DOHH2 (cell line): ENCODE measurements around the gene MYL11.

ENCODE experiments used
- H3F3A ChIP-seq: fragments of 200-600 bp; sonication (generic), shearing (Covaris generic); 2 replicates; pipeline ENCODE4 v1.6.0; 2016; ENCODE audit warnings: antibody characterized with exemption, mild to moderate bottlenecking; ENCODE audit not compliant: control insufficient read depth, insufficient read depth
- H3K27ac ChIP-seq: fragments of 200-600 bp; sonication (generic); 2 replicates; pipeline ENCODE4 v1.5.1; 2014; ENCODE audit warnings: low read depth, mild to moderate bottlenecking, low read length, moderate library complexity
- H3K27me3 ChIP-seq: fragments of 200-600 bp; sonication (generic); 2 replicates; pipeline ENCODE4 v1.6.1; 2014; ENCODE audit warnings: mild to moderate bottlenecking, low read length, mixed read lengths; ENCODE audit not compliant: control insufficient read depth
- H3K36me3 ChIP-seq: fragments of 200-600 bp; sonication (generic); 2 replicates; pipeline ENCODE4 v1.6.1; 2014; ENCODE audit warnings: mild to moderate bottlenecking, low read length, moderate library complexity, mixed read lengths; ENCODE audit not compliant: control insufficient read depth
- H3K4me1 ChIP-seq: fragments of 200-600 bp; sonication (generic); 2 replicates; pipeline ENCODE4 v1.6.1; 2014; ENCODE audit warnings: mild to moderate bottlenecking, low read length, mixed read lengths; ENCODE audit not compliant: control insufficient read depth
- H3K4me2 ChIP-seq: fragments of 200-600 bp; sonication (generic); 2 replicates; pipeline ENCODE4 v1.6.0; 2014; ENCODE audit warnings: mild to moderate bottlenecking, low read length, moderate library complexity
- H3K4me3 ChIP-seq: fragments of 200-600 bp; sonication (generic); 2 replicates; pipeline ENCODE4 v1.5.1; 2014; ENCODE audit warnings: mild to moderate bottlenecking, low read length, mixed read lengths
- H3K79me2 ChIP-seq: fragments of 200-600 bp; sonication (generic); 2 replicates; pipeline ENCODE4 v1.6.1; 2014; ENCODE audit warnings: mild to moderate bottlenecking, low read length, mixed read lengths; ENCODE audit not compliant: control insufficient read depth
- H3K9me2 ChIP-seq: fragments of 200-600 bp; sonication (generic); replicated peaks from 2 replicates; pipeline ENCODE4 v1.6.1; 2014; ENCODE audit warnings: mild to moderate bottlenecking, low read length, mixed read lengths; ENCODE audit not compliant: control insufficient read depth
- H3K9me3 ChIP-seq: fragments of 200-600 bp; sonication (generic); 2 replicates; pipeline ENCODE4 v1.6.1; 2014; ENCODE audit warnings: antibody characterized with exemption, low read length, mixed read lengths; ENCODE audit not compliant: control insufficient read depth, insufficient read depth
- H4K20me1 ChIP-seq: fragments of 200-600 bp; sonication (generic); 2 replicates; pipeline ENCODE4 v1.6.0; 2014; ENCODE audit warnings: low read depth, mild to moderate bottlenecking, antibody characterized with exemption, low read length, moderate library complexity; ENCODE audit not compliant: control insufficient read depth, insufficient read depth
- EZH2phosphoT487 ChIP-seq: fragments of 200-600 bp; sonication (generic); IDR thresholded peaks from 2 replicates; pipeline ENCODE4 v1.6.1; 2017; ENCODE audit warnings: borderline replicate concordance, mild to moderate bottlenecking, antibody characterized with exemption, low read length, moderate library complexity, mixed read lengths
- TF ChIP-seq, protein P1 (sequence below): fragments of 200-600 bp; sonication (generic); IDR thresholded peaks from one replicate; pipeline ENCODE4 v1.5.1; 2014; ENCODE audit warnings: antibody characterized with exemption, mild to moderate bottlenecking, low read depth, low read length; ENCODE audit not compliant: poor library complexity, severe bottlenecking

The MYL11 gene

DNA sequence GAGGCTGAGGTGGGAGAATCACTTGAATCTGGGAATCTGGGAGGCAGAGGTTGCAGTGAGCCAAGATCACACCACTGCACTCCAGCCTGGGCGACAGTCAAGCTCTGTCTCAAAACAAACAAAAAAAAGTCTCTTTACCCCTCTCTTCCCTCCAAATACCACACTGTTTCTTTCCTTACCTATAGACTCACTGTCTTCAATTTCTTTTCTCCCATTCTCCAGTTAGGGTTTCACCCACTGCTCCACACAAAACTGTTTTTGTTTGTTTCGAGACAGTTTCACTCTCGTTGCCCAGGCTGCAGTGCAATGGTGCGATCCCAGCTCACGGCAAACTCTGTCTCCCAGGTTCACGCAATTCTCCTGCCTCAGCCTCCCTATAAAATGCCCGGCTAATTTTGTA, 13.4 kb upstream of the MYL11 start:
- peaks cover 78% of the 10 kb centered on the region for H3K36me3 ChIP-seq
- peaks cover 10% of the 10 kb centered on the region; the same call in 1 of the 2 replicates for H3F3A ChIP-seq
- H3K79me2 ChIP-seq: peaks cover 78% of the 10 kb centered on the region
- H3K4me2 ChIP-seq: no peak overlapping the region
- peaks cover 15% of the 10 kb centered on the region for H3K4me1 ChIP-seq
- TF ChIP-seq EZH2phosphoT487: no peak
- TF ChIP-seq, protein P1, sequence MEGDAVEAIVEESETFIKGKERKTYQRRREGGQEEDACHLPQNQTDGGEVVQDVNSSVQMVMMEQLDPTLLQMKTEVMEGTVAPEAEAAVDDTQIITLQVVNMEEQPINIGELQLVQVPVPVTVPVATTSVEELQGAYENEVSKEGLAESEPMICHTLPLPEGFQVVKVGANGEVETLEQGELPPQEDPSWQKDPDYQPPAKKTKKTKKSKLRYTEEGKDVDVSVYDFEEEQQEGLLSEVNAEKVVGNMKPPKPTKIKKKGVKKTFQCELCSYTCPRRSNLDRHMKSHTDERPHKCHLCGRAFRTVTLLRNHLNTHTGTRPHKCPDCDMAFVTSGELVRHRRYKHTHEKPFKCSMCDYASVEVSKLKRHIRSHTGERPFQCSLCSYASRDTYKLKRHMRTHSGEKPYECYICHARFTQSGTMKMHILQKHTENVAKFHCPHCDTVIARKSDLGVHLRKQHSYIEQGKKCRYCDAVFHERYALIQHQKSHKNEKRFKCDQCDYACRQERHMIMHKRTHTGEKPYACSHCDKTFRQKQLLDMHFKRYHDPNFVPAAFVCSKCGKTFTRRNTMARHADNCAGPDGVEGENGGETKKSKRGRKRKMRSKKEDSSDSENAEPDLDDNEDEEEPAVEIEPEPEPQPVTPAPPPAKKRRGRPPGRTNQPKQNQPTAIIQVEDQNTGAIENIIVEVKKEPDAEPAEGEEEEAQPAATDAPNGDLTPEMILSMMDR: no peak
- H4K20me1 ChIP-seq: no peaks in the 10 kb centered on the region
- no peak overlapping the region for H3K27ac ChIP-seq
- H3K9me2 ChIP-seq: no peaks in the 10 kb centered on the region
- H3K4me3 ChIP-seq: no peak overlapping the region
- no peaks in the 10 kb centered on the region for H3K9me3 ChIP-seq
- no peaks in the 10 kb centered on the region for H3K27me3 ChIP-seq

DNA sequence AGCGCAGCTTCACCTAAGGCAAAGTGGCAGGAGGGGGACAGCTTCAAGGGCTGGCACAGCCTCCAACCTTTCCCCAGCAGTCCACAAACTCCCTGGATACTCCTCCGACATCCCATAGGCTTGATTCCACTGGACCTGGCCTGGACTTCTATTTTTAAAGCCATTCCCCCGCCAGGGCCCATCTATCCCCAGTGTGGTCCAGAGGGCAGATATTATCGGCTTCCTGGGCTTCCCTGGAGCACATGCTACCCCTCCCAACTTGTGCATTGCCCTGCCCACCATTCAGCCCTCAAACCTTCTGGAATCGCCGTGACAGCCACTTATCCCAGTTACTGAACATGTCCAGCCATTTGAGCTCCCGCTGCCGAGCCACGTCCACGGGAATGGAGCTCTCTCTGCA, 9.4 kb upstream of the MYL11 start:
- H3K9me2 ChIP-seq: no peaks in the 10 kb centered on the region
- TF ChIP-seq EZH2phosphoT487: no peak
- TF ChIP-seq, protein P1: no peak
- peaks cover 8% of the 10 kb centered on the region for H4K20me1 ChIP-seq
- H3K27ac ChIP-seq: no peak overlapping the region
- H3K27me3 ChIP-seq: no peaks in the 10 kb centered on the region
- H3K4me1 ChIP-seq: peaks cover 22% of the 10 kb centered on the region
- H3K79me2 ChIP-seq: peaks cover 93% of the 10 kb centered on the region
- no peak overlapping the region for H3K4me3 ChIP-seq
- peaks cover 73% of the 10 kb centered on the region for H3K36me3 ChIP-seq
- H3F3A ChIP-seq: peaks cover 7% of the 10 kb centered on the region; the same call in 1 of the 2 replicates
- no peaks in the 10 kb centered on the region for H3K9me3 ChIP-seq
- H3K4me2 ChIP-seq: no peak overlapping the region

DNA sequence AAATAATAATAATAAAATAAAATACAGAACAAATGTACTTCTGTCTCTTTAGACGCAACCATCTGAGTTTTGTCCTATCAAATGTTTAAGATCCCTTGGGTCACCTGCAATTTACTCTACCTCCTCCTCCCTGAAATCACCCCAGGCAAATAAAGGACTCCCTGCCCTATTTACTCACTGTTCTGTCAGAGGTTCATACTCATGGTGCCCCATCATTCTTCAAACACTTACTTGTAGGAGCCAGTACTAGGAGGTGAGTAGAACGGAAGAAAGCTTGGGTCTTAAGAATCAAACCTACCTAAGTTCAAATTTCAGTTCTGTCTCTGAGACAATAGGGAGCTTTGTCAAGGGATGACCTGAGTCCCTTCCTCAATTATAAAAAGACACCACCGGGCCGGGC, 8.1 kb upstream of the MYL11 start:
- TF ChIP-seq, protein P1: no peak
- TF ChIP-seq EZH2phosphoT487: no peak
- no peaks in the 10 kb centered on the region for H3K27me3 ChIP-seq
- H3K9me2 ChIP-seq: no peaks in the 10 kb centered on the region
- H3K4me1 ChIP-seq: peaks cover 26% of the 10 kb centered on the region
- H3K4me2 ChIP-seq: peak overlapping the region; percentile 75
- peaks cover 69% of the 10 kb centered on the region for H3K36me3 ChIP-seq
- H3K79me2 ChIP-seq: peaks cover 80% of the 10 kb centered on the region
- peaks cover 8% of the 10 kb centered on the region for H4K20me1 ChIP-seq
- peaks cover 7% of the 10 kb centered on the region; the same call in 1 of the 2 replicates for H3F3A ChIP-seq
- H3K9me3 ChIP-seq: no peaks in the 10 kb centered on the region
- H3K4me3 ChIP-seq: 0 out of 2 replicates have a peak overlapping the region, but pooled peaks have one; percentile 15
- no peak overlapping the region for H3K27ac ChIP-seq
